Endothelial cell of umbilical vein (primary cell): ENCODE results near the gene ALG13. TPM values are rescaled to one million over a fixed set of nuclear protein-coding genes. Genes with fewer than 3 reads are reported as not detected.

ENCODE experiments used
- BruUV-seq: library from RNA; stranded (reverse); fragments of 400-500 nt; replicated peaks from 2 replicates; lab custom pipeline; 2021; lab: Mats Ljungman, UMichigan
- CTCF ChIA-PET: fragments of 300-600, 350-600 bp; sonication (Branson Sonifier 250); formaldehyde crosslinking; loops from one replicate; lab custom pipeline; 2021; ENCODE audit warnings: antibody characterized with exemption, inconsistent platforms; lab: Charles Lee
- POLR2A ChIA-PET: fragments of 300-600, 350-600 bp; sonication (Branson Sonifier 250); formaldehyde crosslinking; loops from one replicate; lab custom pipeline; 2021; ENCODE audit warnings: antibody characterized with exemption, inconsistent platforms; lab: Charles Lee
- DNase-seq: peaks from one replicate; pipeline ENCODE4 v3.0.0-alpha.2; 2011; ENCODE audit warnings: low read depth, low spot score
- FAIRE-seq: peaks from 2 replicates; lab custom pipeline; 2011; peaks lifted over from hg19 to GRCh38; lab: Jason Lieb, UNC
- H2AFZ ChIP-seq: 2 replicates; pipeline ENCODE4 v1.6.0; 2012; ENCODE audit warnings: low read depth, low read length, control low read depth, inconsistent platforms
- H3K27ac ChIP-seq: 2 replicates; pipeline ENCODE4 v1.5.1; 2011; ENCODE audit warnings: low read depth, mild to moderate bottlenecking, control low read depth, low read length, moderate library complexity; ENCODE audit not compliant: insufficient read depth
- H3K27me3 ChIP-seq, 2 experiments: 2 replicates each; pipeline versions ENCODE4 v1.6.0 to v1.6.1; 2011; ENCODE audit warnings: low read length in 2 of 2, mixed read lengths in 1 of 2; ENCODE audit not compliant: control insufficient read depth in 2 of 2, insufficient read depth in 2 of 2
- H3K36me3 ChIP-seq, 2 experiments: 2 replicates in 1 of 2; 3 replicates in 1 of 2; pipeline ENCODE4 v1.5.1; 2011; ENCODE audit warnings: low read length in 2 of 2, mild to moderate bottlenecking in 1 of 2, moderate library complexity in 1 of 2; ENCODE audit not compliant: control insufficient read depth in 2 of 2, insufficient read depth in 2 of 2; ENCODE audit errors: extremely low read depth in 1 of 2
- H3K4me1 ChIP-seq: 3 replicates; pipeline ENCODE4 v1.5.1; 2011; ENCODE audit warnings: mild to moderate bottlenecking, low read length; ENCODE audit not compliant: control insufficient read depth, insufficient read depth; ENCODE audit errors: extremely low read depth
- H3K4me2 ChIP-seq: 2 replicates; pipeline ENCODE4 v1.6.1; 2011; ENCODE audit warnings: low read length, control low read depth, mixed read lengths; ENCODE audit not compliant: insufficient read depth
- H3K4me3 ChIP-seq, 3 experiments: fragments of 200-600 bp in 1 of 3; sonication (generic), shearing (Covaris generic) in 1 of 3; replicated peaks in 1 of 3; 2 replicates each; pipeline ENCODE4 v1.5.1; 2011 to 2016; ENCODE audit warnings: control low read depth in 3 of 3, low read length in 3 of 3, mild to moderate bottlenecking in 2 of 3, inconsistent platforms in 1 of 3, low read depth in 1 of 3, moderate library complexity in 1 of 3; ENCODE audit not compliant: insufficient read depth in 1 of 3
- H3K79me2 ChIP-seq: 2 replicates; pipeline ENCODE4 v1.6.0; 2012; ENCODE audit warnings: low read length, inconsistent platforms; ENCODE audit not compliant: control insufficient read depth, insufficient read depth
- H3K9ac ChIP-seq: replicated peaks from 2 replicates; pipeline ENCODE3; 2011; ENCODE audit warnings: low read length, control low read depth; ENCODE audit not compliant: insufficient read depth; ENCODE audit errors: extremely low read depth
- H3K9me1 ChIP-seq: replicated peaks from 3 replicates; pipeline ENCODE4 v1.6.0; 2011; ENCODE audit warnings: mild to moderate bottlenecking, low read length; ENCODE audit not compliant: control insufficient read depth, insufficient read depth; ENCODE audit errors: extremely low read depth
- H3K9me3 ChIP-seq: replicated peaks from 2 replicates; pipeline ENCODE4 v1.5.1; 2012; ENCODE audit warnings: low read length, inconsistent platforms; ENCODE audit not compliant: control insufficient read depth, insufficient read depth
- H4K20me1 ChIP-seq: replicated peaks from 2 replicates; pipeline ENCODE3; 2011; ENCODE audit warnings: mild to moderate bottlenecking, low read length; ENCODE audit not compliant: control insufficient read depth, insufficient read depth; ENCODE audit errors: extremely low read depth
- EZH2 ChIP-seq: IDR thresholded peaks from 2 replicates; pipeline ENCODE4 v1.6.1; 2012; ENCODE audit warnings: borderline replicate concordance, low read depth, mild to moderate bottlenecking, moderate library complexity, low read length, inconsistent platforms; ENCODE audit not compliant: severe bottlenecking
- FOS ChIP-seq: IDR thresholded peaks from 2 replicates; pipeline ENCODE4 v1.6.1; 2011; ENCODE audit warnings: mild to moderate bottlenecking, low read length, moderate library complexity, borderline replicate concordance; ENCODE audit not compliant: insufficient read depth
- GATA2 ChIP-seq: IDR thresholded peaks from 2 replicates; pipeline ENCODE4 v1.7.0; 2011; ENCODE audit warnings: low read depth, mild to moderate bottlenecking, moderate library complexity, mixed read lengths, low read length; ENCODE audit not compliant: insufficient read length, insufficient read depth
- JUN ChIP-seq: IDR thresholded peaks from 2 replicates; pipeline ENCODE4 v1.6.1; 2011; ENCODE audit warnings: borderline replicate concordance, low read depth; ENCODE audit not compliant: insufficient read length, insufficient read depth
- MYC ChIP-seq: IDR thresholded peaks from one replicate; pipeline ENCODE4 v1.6.1; 2011; ENCODE audit warnings: mild to moderate bottlenecking, low read depth, low read length
- POLR2A ChIP-seq: IDR thresholded peaks from 2 replicates; pipeline ENCODE4 v1.6.1; 2012; ENCODE audit warnings: low read depth, mild to moderate bottlenecking, control low read depth, low read length
- POLR2AphosphoS5 ChIP-seq: IDR thresholded peaks from 2 replicates; pipeline ENCODE4 v1.6.1; 2012; ENCODE audit warnings: low read depth, mild to moderate bottlenecking, control low read depth, low read length, moderate library complexity; ENCODE audit not compliant: insufficient read depth
- dilution Hi-C: fragments of 300-500 bp; cut with MboI; formaldehyde crosslinking; loops from one replicate; pipeline ENCODE4 v1.15.0; 2019; ENCODE audit warnings: low sequenced_read_pairs; ENCODE audit not compliant: extremely low pct_ligation_motif_present
- intact Hi-C: fragments of 100-400 bp; cut with micrococcal nuclease; formaldehyde crosslinking; loops from one replicate; pipeline ENCODE4 v1.10.0; 2022
- polyA plus RNA-seq, 4 experiments: library from polyadenylated mRNA; depleted of rRNA in 3 of 4; stranded (reverse) in 3 of 4; unstranded in 1 of 4; fragments of >200 nt; gene quantifications; 2 replicates each; pipeline versions ENCODE4 v1.2.1 to v1.2.3, GENCODE V29; 2011 to 2012; ENCODE audit warnings: missing spikeins in 1 of 4
- total RNA-seq: library from RNA; stranded (reverse); gene quantifications from 2 replicates; pipeline ENCODE4 v1.2.3, GENCODE V29; 2021
- TF ChIP-seq, protein P1 (sequence below), 2 donors: IDR thresholded peaks; 1 replicate in 1 of 2; 2 replicates in 1 of 2; pipeline ENCODE4 v1.5.1; 2011; ENCODE audit warnings: low read length in 2 of 2, mild to moderate bottlenecking in 2 of 2, moderate library complexity in 2 of 2, control low read depth in 1 of 2, inconsistent platforms in 1 of 2, low read depth in 1 of 2; ENCODE audit not compliant: insufficient read depth in 1 of 2; ENCODE audit errors: extremely low read depth in 1 of 2
- TF ChIP-seq, protein P2 (sequence below): IDR thresholded peaks from 2 replicates; pipeline ENCODE4 v1.6.1; 2011; ENCODE audit not compliant: insufficient read depth, insufficient read length

ALG13 gene
- total and polyA plus RNA-seq, 2 donors (not counting 3 experiments of a cell fraction or from before 2014, with no cell fraction given) = 37.9 to 59.2 TPM

DNA sequence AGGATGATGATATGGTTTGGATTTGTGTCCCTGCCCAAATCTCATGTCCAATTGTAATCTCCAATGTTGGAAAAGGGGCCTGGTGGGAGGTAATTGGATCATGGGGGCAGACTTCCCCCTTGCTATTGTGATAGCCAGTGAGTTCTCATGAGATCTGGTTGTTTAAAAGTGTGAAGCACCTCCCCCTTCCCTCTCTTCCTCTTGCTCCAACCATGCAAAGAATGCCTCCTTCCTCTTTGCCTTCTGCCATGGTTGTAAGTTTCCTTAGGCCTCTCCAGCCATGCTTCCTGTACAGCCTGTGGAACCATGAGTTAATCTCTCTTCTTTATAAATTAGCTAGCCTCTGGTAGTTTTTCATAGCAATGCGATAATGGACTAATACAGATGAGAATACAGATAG is 19.7 kb upstream of the ALG13 start:
- no peak overlapping the region for H3K27ac ChIP-seq
- ChIA-PET POLR2A (no interaction called here), CTCF (no interaction called here)
- intact Hi-C loops (no loop called here), dilution Hi-C loops (no loop called here)
- no TSS peak for BruUV-seq
- H3K4me3 ChIP-seq = no peak overlapping the region
- H3K9me3 ChIP-seq = no peaks in the 10 kb centered on the region
- no peaks in the 10 kb centered on the region for H3K27me3 ChIP-seq
- no peak for DNase-seq
- H3K36me3 ChIP-seq = no peaks in the 10 kb centered on the region
- H3K9me1 ChIP-seq = no peaks in the 10 kb centered on the region
- no peak for FAIRE-seq
- no peaks in the 10 kb centered on the region for H3K4me1 ChIP-seq
- H4K20me1 ChIP-seq = no peaks in the 10 kb centered on the region
- no peak overlapping the region for H2AFZ ChIP-seq
- H3K79me2 ChIP-seq = no peaks in the 10 kb centered on the region
- TF ChIP-seq GATA2 (no peak), POLR2AphosphoS5 (no peak), EZH2 (no peak), JUN (no peak), MYC (no peak), FOS (no peak), POLR2A (no peak)
- TF ChIP-seq, protein P1, sequence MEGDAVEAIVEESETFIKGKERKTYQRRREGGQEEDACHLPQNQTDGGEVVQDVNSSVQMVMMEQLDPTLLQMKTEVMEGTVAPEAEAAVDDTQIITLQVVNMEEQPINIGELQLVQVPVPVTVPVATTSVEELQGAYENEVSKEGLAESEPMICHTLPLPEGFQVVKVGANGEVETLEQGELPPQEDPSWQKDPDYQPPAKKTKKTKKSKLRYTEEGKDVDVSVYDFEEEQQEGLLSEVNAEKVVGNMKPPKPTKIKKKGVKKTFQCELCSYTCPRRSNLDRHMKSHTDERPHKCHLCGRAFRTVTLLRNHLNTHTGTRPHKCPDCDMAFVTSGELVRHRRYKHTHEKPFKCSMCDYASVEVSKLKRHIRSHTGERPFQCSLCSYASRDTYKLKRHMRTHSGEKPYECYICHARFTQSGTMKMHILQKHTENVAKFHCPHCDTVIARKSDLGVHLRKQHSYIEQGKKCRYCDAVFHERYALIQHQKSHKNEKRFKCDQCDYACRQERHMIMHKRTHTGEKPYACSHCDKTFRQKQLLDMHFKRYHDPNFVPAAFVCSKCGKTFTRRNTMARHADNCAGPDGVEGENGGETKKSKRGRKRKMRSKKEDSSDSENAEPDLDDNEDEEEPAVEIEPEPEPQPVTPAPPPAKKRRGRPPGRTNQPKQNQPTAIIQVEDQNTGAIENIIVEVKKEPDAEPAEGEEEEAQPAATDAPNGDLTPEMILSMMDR (IDR thresholded peaks at IDR 0.05; ENCODE audit: extremely low read depth in 1 of 2, insufficient read depth in 1 of 2, low read depth in 1 of 2, low read length in 2 of 2) = no peak
- TF ChIP-seq, protein P2, sequence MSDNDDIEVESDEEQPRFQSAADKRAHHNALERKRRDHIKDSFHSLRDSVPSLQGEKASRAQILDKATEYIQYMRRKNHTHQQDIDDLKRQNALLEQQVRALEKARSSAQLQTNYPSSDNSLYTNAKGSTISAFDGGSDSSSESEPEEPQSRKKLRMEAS = no peak
- H3K9ac ChIP-seq = no peak overlapping the region
- H3K4me2 ChIP-seq = no peak overlapping the region
